SK-MEL-5 (cell line): ENCODE results near the gene FPGS. TPM values are rescaled to one million over a fixed set of nuclear protein-coding genes. Genes with fewer than 3 reads are reported as not detected.

Experiments used
- DNase-seq: peaks from one replicate; pipeline ENCODE4 v3.0.0-alpha.2; 2016; ENCODE audit warnings: low read depth, low spot score
- in situ Hi-C: cut with HindIII; loops from 2 replicates; pipeline ENCODE4 v1.10.0; 2016; ENCODE audit warnings: low sequenced_read_pairs, high pct_unique_total_duplicates, low pct_unique_long_range_greater_than_20kb
- total RNA-seq: library from RNA; depleted of rRNA; stranded (reverse); fragments of >200 nt; shearing (Covaris generic); gene quantifications from 2 replicates; pipeline ENCODE4 v1.2.3, GENCODE V29; 2014

FPGS gene
- total RNA-seq, 1 experiment from 2014 or later = 45.2 TPM

DNA sequence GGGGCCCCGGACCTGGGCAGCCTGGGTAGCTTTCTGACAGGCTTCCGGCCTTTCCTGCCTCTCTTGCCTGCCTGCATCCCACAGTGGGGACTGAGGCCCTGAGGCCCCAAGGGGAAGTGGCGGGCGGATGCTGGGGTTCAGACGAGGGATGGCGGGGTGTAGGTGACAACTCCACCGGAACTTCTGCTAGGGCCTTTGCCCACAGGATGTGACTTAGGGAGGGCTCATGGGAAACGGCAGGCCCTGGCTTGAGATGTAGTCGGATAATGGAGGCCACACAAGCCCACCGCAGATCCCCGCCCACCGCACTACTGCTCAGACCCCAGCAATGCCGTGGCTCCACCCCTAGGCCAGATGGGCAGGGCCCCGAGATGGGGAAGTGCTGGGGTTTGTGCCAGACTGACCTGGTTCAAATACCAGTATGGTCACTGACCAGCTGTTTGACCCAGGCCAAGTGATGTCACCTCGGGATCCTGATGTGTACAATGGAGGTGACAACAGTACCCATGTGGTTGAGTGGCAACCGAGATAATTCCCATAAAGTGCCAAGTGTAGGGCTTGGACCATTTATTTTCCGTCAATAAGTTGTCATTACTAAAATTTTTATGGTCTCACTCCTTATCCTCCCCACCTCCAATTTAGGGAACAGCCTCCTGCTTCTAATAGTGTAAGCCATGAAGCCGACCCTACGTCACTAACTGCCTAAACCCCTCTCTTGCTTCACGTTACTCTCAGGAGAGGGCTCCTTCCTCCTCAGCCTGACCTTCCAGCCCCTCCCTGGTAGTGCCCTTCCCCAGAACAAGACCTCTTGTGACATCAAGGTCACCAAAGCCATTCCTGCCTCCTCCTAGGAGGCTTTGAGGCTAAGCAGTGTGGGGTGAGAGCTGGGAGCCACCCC is 19.3 kb upstream of the FPGS start:
- DNase-seq = no peak
- in situ Hi-C loops = no loop called here

DNA sequence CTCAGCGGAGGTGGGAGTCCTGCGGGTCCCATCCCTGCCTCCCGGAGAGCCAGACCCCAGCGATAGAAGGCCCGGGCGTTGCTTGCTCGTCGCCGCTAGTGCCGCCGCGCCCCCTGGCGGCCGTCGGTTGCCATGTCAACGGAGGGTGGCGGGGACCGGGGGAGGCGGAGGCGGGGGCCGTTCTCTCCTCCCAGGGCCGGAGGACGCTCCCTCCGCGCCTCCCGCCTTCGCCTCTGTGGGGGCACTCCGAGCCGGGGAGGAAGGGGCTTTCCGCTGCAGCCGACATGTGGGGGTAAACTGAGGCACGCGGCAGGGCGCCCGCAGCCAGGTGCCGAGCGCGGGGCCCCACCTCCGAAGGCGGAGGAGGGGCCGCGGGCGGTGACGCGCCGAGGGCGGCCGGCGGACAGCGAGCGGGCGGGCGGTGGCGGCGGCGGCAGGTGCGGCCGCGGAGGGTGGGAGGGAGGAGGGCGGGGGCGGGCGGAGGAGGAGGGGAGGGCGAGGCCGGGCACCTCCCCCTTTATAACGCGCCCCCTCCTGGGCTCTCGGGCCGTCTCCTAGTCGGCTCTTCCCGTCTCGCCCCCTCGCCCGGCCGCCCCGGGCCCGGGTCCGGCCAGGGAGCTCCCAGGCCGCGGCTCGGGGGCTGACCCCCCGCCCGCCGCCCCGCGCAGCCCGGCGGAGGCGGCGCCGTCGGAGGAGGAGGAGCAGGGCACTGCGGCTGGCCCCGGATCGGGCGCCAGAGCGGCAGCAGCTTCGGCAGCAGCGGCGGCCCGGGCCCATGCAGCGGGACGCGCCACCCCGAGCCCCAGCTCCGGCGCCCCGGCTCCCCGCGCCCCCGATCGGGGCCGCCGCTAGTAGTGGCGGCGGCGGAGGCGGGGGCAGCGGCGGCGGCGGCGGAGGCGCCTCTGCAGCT is 17.4 kb upstream of the FPGS start:
- DNase-seq = peak; percentile 79
- in situ Hi-C loops = no loop called here

GRCh38 chr9:127785933-127786772 is 16.5 kb upstream of the FPGS start, which contains the start of gene CDK9:
TSS of gene CDK9 (plus strand) at chr9:127786034. CDS start at chr9:127786149, 115 bp downstream.
- DNase-seq = peak; percentile 87
- in situ Hi-C loops = no loop called here

DNA sequence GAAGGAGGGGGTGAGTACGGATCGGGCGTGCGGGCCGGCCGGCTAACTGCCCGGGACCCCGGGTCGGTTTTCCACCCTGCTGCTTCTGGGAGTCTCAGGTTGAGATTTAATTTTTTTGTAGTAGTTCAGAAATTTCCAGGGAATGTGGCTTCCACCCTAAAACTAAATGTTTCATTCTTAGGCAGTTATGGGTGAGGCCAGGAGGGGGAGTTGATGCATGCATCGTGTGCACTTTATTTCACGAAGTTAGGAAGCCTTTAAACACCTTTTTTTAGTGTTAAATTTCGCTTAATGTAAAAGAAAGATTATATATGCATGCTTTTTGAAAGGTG is 15.9 kb upstream of the FPGS start:
- in situ Hi-C loops = no loop called here
- no peak for DNase-seq

DNA sequence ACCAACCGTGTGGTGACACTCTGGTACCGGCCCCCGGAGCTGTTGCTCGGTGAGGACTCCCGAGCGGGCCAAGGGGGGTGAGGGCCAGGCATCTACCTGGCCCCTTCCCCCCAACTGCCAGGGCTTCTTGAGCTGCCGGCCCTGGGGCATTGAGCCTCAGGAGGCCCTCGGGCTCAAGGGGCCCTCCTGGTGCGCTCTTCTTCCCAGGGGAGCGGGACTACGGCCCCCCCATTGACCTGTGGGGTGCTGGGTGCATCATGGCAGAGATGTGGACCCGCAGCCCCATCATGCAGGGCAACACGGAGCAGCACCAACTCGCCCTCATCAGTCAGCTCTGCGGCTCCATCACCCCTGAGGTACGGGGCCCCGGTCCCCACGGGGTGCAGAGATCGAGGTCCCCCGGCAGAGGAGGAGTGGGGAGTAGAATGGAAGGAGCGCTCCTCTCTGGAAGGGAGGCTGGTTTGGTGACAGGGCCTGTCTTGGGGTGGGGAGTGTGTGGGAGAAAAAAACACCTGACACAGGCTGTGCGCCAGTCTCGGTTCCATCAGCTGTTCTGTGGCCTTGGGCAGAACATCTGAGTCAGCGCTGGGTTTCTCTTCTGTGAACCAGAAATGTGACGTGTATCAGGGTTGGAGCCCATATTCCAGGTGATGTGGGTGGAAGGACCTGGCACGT is 14.2 kb upstream of the FPGS start:
- DNase-seq = no peak
- in situ Hi-C loops = no loop called here

DNA sequence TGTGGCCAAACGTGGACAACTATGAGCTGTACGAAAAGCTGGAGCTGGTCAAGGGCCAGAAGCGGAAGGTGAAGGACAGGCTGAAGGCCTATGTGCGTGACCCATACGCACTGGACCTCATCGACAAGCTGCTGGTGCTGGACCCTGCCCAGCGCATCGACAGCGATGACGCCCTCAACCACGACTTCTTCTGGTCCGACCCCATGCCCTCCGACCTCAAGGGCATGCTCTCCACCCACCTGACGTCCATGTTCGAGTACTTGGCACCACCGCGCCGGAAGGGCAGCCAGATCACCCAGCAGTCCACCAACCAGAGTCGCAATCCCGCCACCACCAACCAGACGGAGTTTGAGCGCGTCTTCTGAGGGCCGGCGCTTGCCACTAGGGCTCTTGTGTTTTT is 13.5 kb upstream of the FPGS start:
- in situ Hi-C loops = no loop called here
- no peak for DNase-seq

GRCh38 chr9:127790094-127790855 is 12.4 kb upstream of the FPGS start:
- in situ Hi-C loops = no loop called here
- DNase-seq = no peak

- no peak for DNase-seq
- in situ Hi-C loops = no loop called here
Observed at GRCh38 chr9:127791085-127791484, 11.6 kb upstream of the FPGS start.

GRCh38 chr9:127792417-127793031 is 10.2 kb upstream of the FPGS start:
- in situ Hi-C loops = no loop called here
- no peak for DNase-seq

GRCh38 chr9:127793093-127793708 is 9.5 kb upstream of the FPGS start:
- in situ Hi-C loops = no loop called here
- no peak for DNase-seq

DNA sequence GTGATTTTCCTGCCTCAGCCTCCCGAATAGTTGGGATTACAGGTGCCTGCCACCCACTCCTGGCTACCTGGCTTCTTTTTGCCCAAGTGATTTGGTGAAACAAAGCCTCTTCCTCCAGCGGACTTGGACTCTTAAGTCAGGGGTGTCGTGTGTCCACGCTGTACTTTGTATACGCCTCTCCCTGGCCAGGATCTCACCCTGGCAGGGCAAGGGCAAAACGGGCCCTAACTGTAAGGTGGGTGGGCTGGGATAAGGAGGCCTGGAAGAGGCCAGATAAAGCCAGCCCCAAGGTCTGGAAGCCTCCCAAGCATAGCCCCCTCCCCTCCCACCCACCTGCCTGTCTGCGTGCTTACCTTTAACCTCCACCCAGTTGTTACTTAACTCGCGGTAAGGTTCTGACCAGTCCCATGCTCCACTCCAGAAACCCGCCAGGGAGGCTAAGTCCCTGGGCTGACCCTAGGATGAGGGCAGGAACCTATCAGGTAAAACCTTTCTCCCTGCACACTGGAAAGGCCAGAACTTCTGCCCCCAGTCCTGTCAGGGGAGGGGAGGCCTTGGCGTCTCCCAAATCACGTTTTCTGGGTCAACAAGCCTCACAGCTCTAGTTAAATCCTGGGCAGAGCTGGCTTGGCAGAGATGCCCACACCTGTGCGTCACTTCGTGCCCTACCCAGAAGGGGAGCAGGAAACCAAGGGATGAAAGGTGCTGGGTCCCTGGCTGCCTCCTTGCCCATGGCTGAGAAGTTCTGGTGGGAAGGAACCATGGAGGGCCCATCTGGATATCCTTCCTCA is 8.5 kb upstream of the FPGS start:
- DNase-seq = no peak
- in situ Hi-C loops = no loop called here

- in situ Hi-C loops = no loop called here
- no peak for DNase-seq
Observed at GRCh38 chr9:127796225-127796813, 6.4 kb upstream of the FPGS start.

DNA sequence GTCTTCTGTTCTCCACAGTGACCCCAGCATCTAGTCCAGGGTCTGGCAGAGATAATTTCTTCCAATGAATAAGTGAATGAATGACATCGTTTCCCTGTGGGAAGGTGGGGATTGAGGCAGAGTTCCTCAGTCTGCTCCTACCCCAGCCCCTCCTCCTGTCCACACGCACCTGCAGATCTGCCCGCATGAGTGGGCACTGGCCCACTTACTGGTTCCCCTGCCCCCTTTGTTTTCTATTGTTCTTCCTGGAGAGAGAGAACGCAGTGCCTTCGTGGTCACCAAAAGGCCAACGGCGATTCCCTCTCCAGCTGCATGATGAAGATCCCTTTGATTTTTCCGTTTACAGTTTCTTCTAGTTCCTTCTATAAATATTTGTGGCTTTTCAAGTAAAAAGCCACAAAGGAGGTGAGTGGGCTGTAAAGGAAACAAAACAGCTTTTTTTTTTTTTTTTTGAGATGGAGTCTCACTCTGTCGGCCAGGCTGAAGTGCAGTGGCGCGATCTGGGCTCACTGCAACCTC is 5.8 kb upstream of the FPGS start:
- in situ Hi-C loops = no loop called here
- DNase-seq = no peak

DNA sequence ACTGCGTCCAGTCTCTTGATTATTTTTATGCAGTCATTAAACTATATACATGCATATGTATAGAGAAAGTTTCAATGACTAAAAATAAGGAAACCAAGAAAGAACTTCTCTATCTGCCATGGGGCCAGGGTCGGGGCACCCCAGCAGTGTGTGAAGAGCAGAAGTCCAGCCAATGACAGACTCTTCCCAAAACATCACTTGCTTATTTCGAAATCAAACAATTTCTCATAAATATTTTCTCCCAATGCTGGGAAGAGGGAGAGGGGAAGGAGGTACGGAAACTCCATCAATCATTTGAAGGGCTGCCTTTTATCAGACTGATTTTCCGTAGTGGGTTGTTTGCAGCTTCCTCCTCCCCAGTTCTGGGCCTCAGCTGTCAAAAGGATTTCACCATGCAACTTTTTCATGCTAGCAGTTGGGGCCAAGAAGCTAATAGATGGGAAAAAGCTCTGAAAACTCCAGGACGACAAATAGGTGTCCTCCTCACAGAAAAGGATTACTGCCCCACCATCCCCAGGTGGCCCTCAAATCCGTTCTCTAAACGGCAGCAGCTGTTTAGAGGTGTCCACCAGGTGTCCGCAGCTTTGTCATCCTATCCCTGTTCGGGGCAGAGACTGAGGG is 617 bp upstream of the FPGS start:
- in situ Hi-C loops = no loop called here
- no peak for DNase-seq
